Measurements from ENCODE around the gene IPP. TPM values are rescaled to one million over a fixed set of nuclear protein-coding genes. Genes with fewer than 3 reads are reported as not detected.

IPP gene
- total RNA-seq, 4 donors from 2014 or later, result 5.6 to 11.7 (median 7.1) TPM

DNA sequence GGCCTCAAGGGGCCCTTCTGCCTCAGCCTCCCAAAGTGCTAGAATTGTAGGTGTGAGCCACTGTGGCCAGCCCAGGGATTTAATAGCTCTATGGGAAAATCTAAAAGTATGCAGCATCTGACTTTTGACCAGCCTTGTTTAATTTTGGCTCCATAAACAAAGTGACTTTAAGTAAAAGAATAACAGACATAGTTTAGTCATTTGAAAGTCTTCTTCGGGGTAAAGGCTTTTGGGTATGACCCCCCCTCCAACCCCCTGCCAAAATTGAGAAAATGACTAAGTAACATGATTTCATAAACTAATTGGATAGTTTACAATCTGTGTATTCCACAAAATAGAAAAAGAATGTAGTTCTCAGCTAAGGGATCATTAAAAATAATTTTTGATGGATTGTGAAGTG, 81.1 kb downstream of the IPP start:
- intact Hi-C loops (cut with DNase I; ENCODE audit: low total_unique reads) (no loop called here), in situ Hi-C loops (cut with MboI; ENCODE audit: low sequenced_read_pairs in 4 of 4) (loop anchor here in 1 of 4 donors (10.0 kb wide), 1 partner anchor 185 kb away; no protein-coding TSS in a partner anchor)
- no peak for DNase-seq
- TF ChIP-seq POLR2A (IDR thresholded peaks at IDR 0.05), result no peak
- H3K4me3 ChIP-seq, result no peak overlapping the region
- H3K4me1 ChIP-seq, result peaks cover 76 to 83% of the 10 kb centered on the region in 2 donors
- H3K36me3 ChIP-seq, result no peaks in the 10 kb centered on the region
- H3K27ac ChIP-seq, result peak overlapping the region; percentile 52 to 75 (median 69)
- no peaks in the 10 kb centered on the region for H3K27me3 ChIP-seq
- no peak for ATAC-seq
- no peaks in the 10 kb centered on the region for H3K9me3 ChIP-seq

DNA sequence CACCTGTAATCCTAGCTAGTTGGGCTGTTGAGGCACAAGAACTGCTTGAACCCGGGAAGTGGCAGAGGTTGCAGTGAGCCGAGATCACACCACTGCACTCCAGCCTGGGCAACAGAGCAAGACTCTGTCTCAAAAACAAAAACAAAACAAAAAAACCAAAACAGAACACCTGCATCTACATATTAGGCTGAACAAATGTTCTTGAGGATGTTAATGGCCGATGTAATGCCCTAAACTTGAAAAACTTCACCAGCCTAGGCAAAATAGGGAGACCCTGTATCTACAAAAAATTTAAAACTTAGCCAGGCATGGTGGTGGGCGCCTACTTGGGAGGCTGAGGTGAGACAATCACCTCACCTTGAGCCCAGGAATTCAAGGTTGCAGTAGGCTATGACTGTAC, 81.9 kb downstream of the IPP start:
- Histone ChIP-seq H3K27me3 (no peaks in the 10 kb centered on the region), H3K27ac (peak overlapping the region in 3 of 4 donors; percentile 16 to 73 (median 61)), H3K9me3 (no peaks in the 10 kb centered on the region), H3K4me1 (peaks cover 67 to 75% of the 10 kb centered on the region in 2 donors), H3K36me3 (no peaks in the 10 kb centered on the region), H3K4me3 (no peak overlapping the region)
- ATAC-seq, result no peak
- DNase-seq, result no peak
- in situ Hi-C loops (cut with MboI; ENCODE audit: low sequenced_read_pairs in 4 of 4), result loop anchor here in 1 of 4 donors (10.0 kb wide), 1 partner anchor 186 kb away; no protein-coding TSS in a partner anchor
- intact Hi-C loops (cut with DNase I; ENCODE audit: low total_unique reads), result no loop called here
- TF ChIP-seq, protein P1, sequence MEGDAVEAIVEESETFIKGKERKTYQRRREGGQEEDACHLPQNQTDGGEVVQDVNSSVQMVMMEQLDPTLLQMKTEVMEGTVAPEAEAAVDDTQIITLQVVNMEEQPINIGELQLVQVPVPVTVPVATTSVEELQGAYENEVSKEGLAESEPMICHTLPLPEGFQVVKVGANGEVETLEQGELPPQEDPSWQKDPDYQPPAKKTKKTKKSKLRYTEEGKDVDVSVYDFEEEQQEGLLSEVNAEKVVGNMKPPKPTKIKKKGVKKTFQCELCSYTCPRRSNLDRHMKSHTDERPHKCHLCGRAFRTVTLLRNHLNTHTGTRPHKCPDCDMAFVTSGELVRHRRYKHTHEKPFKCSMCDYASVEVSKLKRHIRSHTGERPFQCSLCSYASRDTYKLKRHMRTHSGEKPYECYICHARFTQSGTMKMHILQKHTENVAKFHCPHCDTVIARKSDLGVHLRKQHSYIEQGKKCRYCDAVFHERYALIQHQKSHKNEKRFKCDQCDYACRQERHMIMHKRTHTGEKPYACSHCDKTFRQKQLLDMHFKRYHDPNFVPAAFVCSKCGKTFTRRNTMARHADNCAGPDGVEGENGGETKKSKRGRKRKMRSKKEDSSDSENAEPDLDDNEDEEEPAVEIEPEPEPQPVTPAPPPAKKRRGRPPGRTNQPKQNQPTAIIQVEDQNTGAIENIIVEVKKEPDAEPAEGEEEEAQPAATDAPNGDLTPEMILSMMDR (IDR thresholded peaks at IDR 0.05 in 4 of 5, conservative IDR thresholded peaks at IDR 0.05 in 1 of 5), result no peak
- no peak for TF ChIP-seq POLR2A (IDR thresholded peaks at IDR 0.05)

DNA sequence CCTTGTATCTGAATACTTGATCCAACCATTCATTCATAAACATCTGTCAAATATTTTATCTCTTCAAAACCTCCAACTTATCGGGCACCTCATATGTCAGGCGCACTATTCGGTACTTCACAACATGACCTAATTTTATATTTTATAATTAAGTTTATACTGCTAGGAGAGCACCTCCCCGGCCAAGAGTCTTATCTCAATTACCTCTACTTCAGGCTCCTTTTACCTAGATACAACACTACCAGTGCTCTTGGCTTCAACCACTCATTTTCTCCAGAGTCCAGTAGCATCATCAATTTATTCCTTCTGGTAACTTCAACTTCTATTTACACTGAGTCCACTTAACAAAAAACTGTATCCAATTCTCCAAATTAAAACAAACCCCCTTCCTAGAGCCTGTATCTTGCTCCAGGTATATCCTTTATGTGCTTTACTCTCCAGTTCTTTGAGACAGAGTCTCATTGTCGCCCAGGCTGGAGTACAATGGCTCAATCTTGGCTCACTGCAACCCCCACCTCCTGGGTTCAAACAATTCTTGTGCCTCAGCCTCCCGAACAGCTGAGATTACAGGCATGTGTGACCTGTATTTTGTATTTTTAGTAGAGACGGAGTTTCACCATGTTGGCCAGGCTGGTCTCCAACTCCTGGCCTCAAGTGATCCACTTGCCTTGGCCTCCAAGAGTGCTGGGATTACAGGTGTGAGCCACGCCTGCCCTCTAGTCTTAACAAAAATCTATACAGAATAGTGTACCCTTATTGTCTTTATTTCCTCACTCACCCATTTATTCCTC, 82.9 kb downstream of the IPP start:
- no peaks in the 10 kb centered on the region for H3K27me3 ChIP-seq
- peak overlapping the region; percentile 18 to 67 (median 44) for H3K27ac ChIP-seq
- DNase-seq (peak in 1 of 2 donors; percentile 29), ATAC-seq (peak in 1 of 2 donors; percentile 65)
- in situ Hi-C loops (cut with MboI; ENCODE audit: low sequenced_read_pairs in 4 of 4), result loop anchor here in 1 of 4 donors (10.0 kb wide), 1 partner anchor 187 kb away; no protein-coding TSS in a partner anchor
- intact Hi-C loops (cut with DNase I; ENCODE audit: low total_unique reads), result no loop called here
- H3K4me1 ChIP-seq, result peaks cover 68 to 69% of the 10 kb centered on the region in 2 donors
- no peaks in the 10 kb centered on the region for H3K36me3 ChIP-seq
- H3K4me3 ChIP-seq, result no peak overlapping the region
- TF ChIP-seq, protein P1 (IDR thresholded peaks at IDR 0.05 in 4 of 5, conservative IDR thresholded peaks at IDR 0.05 in 1 of 5), result no peak
- TF ChIP-seq POLR2A (IDR thresholded peaks at IDR 0.05), result no peak
- H3K9me3 ChIP-seq, result no peaks in the 10 kb centered on the region

DNA sequence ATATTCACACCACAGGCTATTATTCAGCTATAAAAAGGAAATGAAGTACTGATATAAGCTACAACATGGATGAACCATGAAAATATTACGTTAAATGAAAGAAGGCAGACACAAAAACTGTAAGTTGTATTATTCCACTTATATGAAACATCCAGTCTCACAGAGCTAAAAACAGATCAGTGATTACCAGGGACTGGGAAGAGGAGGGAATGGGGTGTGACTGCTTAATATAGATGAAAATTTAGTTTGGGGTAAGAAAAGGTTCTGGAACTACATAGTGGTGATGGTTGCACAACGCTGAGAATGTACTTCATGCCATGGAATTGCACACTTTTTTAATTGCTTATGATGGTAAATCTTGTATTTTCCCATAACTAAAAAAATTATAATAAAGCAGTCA, 83.6 kb downstream of the IPP start:
- Histone ChIP-seq H3K9me3 (no peaks in the 10 kb centered on the region), H3K27ac (peak overlapping the region in 3 of 4 donors; percentile 18 to 67 (median 61)), H3K4me3 (no peak overlapping the region), H3K4me1 (peaks cover 62 to 67% of the 10 kb centered on the region in 2 donors), H3K36me3 (no peaks in the 10 kb centered on the region), H3K27me3 (no peaks in the 10 kb centered on the region)
- no peak for DNase-seq
- no peak for ATAC-seq
- TF ChIP-seq POLR2A (IDR thresholded peaks at IDR 0.05), result no peak
- TF ChIP-seq, protein P1 (IDR thresholded peaks at IDR 0.05 in 4 of 5, conservative IDR thresholded peaks at IDR 0.05 in 1 of 5), result no peak
- in situ Hi-C loops (cut with MboI; ENCODE audit: low sequenced_read_pairs in 4 of 4) (loop anchor here in 1 of 4 donors (10.0 kb wide), 1 partner anchor 188 kb away; no protein-coding TSS in a partner anchor), intact Hi-C loops (cut with DNase I; ENCODE audit: low total_unique reads) (no loop called here)

DNA sequence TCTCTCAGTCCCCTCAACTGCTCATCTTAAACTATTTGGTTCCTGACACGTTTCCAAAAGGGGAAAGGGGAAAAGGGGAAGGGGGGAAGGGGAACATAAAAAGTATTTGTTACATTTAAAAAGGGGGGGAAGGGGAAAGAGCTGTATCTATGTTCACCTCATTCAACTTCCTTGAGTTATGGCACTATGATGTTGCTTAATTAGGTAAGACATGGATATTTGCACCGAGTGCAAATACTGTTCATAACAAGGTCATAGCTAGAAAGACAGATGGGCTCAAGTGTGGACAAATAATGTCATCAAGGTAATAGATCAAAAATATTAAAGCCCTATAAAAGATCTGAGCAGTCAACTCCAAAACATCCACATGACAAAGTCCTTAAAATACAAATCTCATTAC, 90.1 kb downstream of the IPP start:
- ATAC-seq, result no peak
- no peak for DNase-seq
- peaks cover 0 to 49% of the 10 kb centered on the region in 2 donors for H3K36me3 ChIP-seq
- H3K9me3 ChIP-seq, result no peaks in the 10 kb centered on the region
- in situ Hi-C loops (cut with MboI; ENCODE audit: low sequenced_read_pairs in 4 of 4), result loop anchor here in 1 of 4 donors (10.0 kb wide), 1 partner anchor 194 kb away; no protein-coding TSS in a partner anchor
- H3K27ac ChIP-seq, result peak overlapping the region in 3 of 4 donors; percentile 2 to 41 (median 25)
- intact Hi-C loops (cut with DNase I; ENCODE audit: low total_unique reads), result no loop called here
- H3K27me3 ChIP-seq, result no peaks in the 10 kb centered on the region
- peaks cover 15 to 29% of the 10 kb centered on the region in 2 donors for H3K4me1 ChIP-seq
- H3K4me3 ChIP-seq, result no peak overlapping the region
- TF ChIP-seq, protein P1 (IDR thresholded peaks at IDR 0.05 in 4 of 5, conservative IDR thresholded peaks at IDR 0.05 in 1 of 5), result no peak
- no peak for TF ChIP-seq POLR2A (IDR thresholded peaks at IDR 0.05)

Data from gastrocnemius medialis (tissue), 4 donors.